NCI-H526 (cell line): ENCODE results near the gene TPO.

ENCODE experiments used
- DNase-seq, 2 experiments: peaks; one replicate each; lab custom pipeline; 2025; lab: John Stamatoyannopoulos, UW

The TPO gene

DNA sequence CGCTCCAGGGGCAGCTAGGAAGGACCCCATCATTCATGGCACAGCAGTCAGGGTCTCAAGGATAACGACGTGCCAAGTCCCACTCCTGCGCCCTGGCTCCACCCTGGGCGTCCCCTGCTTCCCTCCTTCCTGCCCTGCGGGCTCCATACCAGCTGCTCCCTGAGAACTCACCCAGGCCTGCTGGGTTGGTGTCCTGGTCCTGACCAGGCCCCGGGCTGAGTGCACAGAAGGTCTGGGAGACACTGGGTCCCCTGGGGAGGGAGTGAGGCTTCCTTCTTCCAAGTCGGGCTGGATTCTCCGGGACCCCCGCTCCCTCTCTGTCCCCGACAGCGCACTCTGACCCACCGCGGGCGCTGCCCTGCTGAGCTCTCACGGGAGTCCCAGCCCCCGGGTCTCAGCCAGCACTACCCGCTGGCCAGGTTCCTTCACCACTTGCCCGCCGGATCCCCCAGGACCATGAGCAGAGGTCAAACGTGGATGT, 170.8 kb downstream of the TPO start:
- no peak for DNase-seq

DNA sequence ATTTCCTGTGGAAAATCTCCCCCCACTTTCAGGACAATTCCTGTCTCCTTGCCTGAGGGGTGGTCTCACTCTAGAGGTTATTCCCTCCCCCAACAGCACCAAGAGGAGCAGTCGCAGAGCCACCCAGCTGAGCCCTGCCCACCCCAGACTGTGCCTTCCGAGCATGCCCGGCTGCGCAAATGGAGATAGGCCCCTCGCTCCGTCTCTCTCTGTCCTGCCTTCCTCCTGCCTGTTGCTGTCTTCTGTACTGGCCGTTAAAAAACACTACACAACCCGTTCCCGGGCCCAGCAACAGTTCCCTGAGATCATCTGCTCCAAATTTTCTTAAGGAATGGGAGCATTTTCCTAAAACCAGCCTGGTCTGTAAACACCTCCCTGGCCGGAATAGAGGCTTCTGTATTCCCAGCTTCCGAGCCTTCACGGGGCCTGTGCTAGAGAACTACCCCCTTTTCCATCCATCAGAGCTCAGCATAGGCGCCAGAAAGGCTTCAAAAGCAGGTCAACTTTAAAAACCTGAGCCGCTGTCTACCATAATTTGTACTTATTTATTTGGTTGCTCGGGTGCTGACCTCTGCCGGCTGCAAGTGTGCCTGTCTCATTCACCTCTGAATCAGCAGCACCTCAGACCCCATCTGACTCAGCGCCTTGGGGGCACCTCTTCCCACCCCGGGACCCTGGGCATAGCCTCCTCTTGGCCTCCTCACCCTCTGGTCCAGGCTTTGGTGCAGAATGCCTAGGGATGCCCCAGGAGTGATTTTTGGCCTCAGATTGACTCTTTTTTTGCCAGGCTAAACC, 171.6 kb downstream of the TPO start:
- DNase-seq, result peak in 1 of 2 experiments; percentile 16

DNA sequence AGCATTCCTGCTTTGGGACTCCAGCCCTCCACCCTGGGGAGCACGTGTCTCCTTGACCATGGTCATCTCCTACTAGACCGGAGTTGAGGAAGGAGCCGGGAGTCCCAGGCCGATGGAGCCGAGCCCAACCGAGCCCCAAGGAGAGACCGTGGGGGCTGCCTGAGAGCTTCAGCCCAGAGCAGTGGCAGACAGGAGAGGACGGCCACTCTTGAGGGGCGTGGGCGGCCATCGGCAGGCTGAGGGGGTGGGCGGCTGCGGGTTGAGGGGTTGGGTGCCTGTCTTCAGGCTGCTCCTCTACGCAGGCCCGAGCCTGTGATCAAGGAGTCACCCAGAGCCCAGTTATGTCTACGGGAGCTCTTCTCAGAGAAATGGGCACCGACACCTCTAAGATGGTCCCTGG, 172.4 kb downstream of the TPO start:
- no peak for DNase-seq

DNA sequence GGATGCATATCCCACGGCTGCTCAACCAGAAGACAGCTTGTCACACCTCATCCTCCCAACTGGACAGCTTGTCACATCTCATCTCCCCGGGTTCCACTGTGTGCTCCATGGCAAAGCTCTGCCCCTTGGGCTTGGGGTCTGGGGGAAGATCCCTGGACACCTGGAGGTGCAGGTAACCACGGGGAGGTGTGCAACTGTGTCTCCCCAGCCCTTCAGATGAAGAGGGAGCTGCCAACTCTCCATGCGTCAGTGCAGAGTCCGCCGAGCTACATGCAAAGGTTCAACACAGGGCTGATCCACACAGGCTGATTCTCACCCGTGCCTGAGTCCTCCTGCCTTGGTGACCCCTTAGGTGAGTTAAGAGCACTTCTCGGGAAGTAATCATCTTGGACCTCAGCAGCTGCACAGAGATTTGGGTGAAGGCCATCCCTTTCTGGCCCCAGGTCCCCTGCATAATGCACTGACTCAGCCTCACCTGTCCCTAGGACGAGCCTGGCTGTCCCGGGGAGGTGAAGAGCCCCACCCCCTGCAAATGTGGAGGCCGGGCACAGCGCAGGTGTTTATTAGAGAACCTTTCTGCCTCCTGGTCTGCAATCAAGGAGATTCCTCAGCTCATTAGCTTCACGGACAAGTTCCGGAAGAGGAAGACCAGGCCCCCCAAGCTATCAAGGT, 173.1 kb downstream of the TPO start:
- DNase-seq, result no peak

DNA sequence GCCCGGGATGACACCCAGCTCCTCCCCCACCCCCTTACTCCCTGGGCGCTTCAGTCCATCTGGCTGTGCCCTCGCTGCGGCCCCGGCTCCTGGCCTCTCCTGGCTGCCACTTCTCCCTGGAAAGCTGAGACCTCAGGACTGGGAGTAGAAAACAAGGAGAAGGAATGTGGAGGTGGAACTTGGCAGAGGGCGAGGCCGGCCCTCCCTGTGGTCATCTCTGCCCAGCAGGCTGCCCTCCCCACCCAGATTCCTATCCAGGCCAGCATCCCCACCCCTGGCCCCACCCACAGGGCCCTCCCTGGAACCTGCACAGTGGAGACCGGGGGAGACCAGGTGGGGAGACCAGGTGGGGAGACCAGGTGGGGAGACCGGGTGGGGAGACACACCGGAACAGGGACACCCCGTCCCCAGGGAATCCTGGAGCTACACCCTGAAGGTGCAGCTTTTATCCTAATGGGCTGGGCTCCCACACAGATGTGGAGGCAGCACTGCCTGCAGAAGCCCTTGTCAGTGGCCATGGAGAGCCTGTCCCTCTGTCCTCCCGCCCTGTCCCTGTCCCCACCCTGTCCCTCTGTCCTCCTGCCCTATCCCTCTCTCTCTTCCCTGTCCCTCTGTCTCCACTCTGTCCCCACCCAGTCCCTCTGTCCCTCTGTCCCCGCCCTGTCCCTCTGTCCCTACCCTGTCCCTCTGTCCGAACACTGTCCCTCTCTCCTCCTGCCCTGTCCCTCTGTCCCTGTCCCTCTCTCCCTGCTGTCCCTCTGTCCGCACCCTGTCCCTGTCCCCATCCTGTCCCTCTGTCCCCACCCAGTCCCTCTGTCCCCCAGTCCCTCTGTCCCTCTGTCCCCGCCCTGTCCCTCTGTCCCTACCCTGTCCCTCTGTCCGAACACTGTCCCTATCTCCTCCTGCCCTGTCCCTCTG, 173.9 kb downstream of the TPO start:
- DNase-seq, result no peak

DNA sequence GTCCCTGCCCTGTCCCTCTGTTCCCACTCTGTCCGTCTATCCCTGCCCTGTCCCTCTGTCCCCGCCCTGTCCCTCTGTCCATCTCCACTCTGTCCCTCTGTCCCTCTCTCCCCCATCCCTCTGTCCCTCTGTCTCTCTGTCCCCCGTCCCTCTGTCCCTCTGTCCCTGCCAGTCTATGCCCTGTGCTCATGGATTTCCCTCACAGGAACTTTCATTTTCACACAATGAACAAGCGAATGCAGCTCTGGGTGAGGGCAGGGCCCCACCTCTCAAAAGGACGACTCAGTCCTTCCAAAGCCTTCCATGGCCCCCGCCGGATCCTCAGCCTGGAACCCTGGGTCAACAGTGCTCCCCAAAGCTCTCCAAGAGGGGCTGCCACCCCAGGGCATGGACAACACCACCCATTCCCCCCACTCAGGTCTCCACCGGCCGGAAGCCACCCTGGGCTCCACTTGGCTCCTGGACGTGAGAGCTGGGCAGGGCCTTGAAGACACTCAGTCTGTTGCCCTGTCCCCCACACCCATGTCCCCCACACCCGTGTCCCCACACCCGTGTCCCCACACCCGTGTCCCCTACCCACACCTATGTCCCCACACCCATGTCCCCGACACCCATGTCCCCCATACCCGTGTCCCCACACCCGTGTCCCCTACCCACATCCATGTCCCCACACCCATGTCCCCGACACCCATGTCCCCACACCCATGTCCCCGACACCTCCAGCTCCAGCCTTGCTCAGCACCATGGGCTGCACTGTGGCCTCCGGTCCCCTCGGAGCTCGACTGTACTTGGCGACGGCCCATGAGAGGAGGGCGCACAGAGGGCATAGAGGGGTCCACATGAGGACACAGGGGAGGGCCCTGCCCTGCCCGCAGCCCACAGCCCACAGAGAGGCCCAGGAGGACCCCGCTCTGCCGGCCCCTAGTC, 175.1 kb downstream of the TPO start:
- DNase-seq, result no peak

DNA sequence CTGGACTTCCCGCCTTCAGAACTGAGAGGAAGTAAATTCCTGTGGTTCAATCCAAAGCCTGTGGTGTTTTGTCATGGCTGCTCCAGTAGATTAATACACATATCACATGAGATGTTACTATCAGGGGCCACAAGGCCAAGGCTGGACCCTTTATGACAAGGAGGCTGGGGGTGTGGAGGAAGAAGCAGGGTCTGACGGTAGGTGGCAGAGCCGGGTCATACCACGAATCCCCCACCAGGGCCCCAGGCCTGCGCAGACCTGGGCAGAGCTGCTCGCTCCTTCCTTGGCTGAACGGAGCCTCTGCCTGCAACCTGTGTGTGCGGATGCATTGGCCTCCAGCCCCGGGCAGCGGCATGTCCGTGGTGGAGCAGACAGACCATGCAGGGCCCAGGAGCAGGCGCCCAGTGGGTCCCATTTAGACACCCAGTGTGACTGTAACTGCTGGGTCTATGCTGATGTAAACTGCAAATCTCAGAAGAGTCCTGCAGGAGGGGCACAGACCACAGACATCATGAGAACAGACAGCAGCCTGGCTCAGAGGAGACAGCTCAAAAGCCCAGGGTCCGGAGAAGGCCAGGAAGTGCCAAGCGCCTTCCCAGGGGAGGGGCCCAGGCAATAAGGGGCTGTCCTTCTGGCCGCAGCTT, 175.8 kb downstream of the TPO start:
- peak in 1 of 2 experiments; percentile 22 for DNase-seq

DNA sequence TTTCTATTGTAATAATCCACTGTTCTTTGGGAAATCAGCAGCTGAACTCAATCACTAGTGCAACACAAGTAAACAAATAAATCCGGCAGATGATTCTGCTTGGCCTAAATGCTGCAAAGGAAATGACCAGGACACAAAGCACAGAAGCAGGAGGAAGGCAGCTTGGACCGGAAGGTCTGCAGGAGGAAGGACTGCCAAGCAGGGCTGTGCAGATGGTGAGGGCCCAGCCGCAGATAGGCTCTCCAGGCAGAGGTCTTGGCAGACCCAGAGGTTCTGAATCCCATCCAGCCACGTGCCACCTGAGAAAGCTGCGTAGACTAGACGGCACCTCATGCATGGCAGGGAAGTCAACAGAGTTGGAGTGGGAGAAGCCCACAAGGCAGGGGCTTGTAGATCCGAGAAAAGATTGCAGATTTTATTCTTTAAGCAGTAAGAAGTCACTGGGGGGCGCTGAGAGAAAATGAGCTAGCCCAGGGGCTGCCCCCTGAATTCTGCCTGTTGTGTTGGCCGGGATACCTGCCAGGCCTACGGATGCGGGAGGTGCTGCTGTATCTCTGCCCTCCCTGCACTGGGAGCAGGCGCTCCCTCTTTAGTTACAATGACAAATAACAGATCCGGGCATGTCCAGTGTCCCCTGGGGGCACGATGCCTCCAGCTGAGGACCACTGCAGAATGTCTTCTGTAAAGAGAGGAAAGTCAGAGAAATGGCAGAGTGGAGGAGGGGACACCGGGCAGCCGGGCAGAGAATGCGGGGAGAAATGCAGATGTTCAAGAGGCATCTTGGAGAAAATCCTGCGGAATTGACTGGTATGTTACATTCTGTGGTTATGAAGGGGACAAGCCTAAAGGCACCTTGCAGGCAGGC, 177.6 kb downstream of the TPO start:
- DNase-seq, result no peak

DNA sequence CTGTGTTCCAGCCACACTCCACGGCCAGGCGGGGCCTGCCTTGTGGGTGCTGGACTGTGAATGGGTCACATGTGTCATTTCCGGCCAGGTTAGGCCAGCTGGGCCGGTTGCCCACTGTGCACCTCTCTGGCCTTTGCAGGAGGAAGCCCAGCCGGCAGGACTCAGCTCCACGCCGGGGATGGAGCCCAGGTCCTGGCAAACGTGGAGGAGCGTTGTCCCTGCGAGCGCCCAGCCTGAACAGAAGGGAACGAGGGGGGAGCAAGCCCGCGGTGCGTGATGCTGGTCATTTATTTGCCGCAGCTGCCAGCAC, 178.2 kb downstream of the TPO start:
- no peak for DNase-seq
